A673 (cell line): ENCODE data around the gene CLCN2. TPM values are rescaled to one million over a fixed set of nuclear protein-coding genes. Genes with fewer than 3 reads are reported as not detected.

Experiments used
- BruUV-seq: library from RNA; stranded (reverse); fragments of 400-500 nt; replicated peaks from 2 replicates; lab custom pipeline; 2021; lab: Mats Ljungman, UMichigan
- CTCF ChIA-PET: fragments of 300-600 bp; sonication (Branson Sonifier 250); formaldehyde crosslinking; loops from one replicate; lab custom pipeline; 2022; ENCODE audit warnings: antibody characterized with exemption; lab: Charles Lee
- POLR2A ChIA-PET: fragments of 300-600 bp; sonication (Branson Sonifier 250); formaldehyde crosslinking; loops from one replicate; lab custom pipeline; 2022; ENCODE audit warnings: antibody characterized with exemption; ENCODE audit not compliant: low non-redundant PET; lab: Charles Lee
- DNase-seq: peaks from one replicate; pipeline ENCODE4 v3.0.0-alpha.2; 2015; ENCODE audit warnings: low spot score
- H3K27ac ChIP-seq: fragments of 200-600 bp; sonication (generic); 2 replicates; pipeline ENCODE4 v1.5.1; 2016; ENCODE audit warnings: mixed run types, low read depth, mild to moderate bottlenecking, mixed read lengths, antibody characterized with exemption, low read length; ENCODE audit not compliant: poor library complexity, severe bottlenecking
- H3K27me3 ChIP-seq: fragments of 200-600 bp; sonication (generic); replicated peaks from 2 replicates; pipeline ENCODE4 v1.6.1; 2017; ENCODE audit warnings: mixed run types, low read depth, mild to moderate bottlenecking, mixed read lengths, antibody characterized with exemption, low read length; ENCODE audit not compliant: insufficient read depth, poor library complexity
- H3K36me3 ChIP-seq: fragments of 200-600 bp; sonication (generic); 2 replicates; pipeline ENCODE4 v1.6.1; 2016; ENCODE audit warnings: mixed run types, mild to moderate bottlenecking, mixed read lengths, antibody characterized with exemption, low read length; ENCODE audit not compliant: insufficient read depth, poor library complexity, severe bottlenecking
- H3K4me1 ChIP-seq: fragments of 200-600 bp; sonication (generic); 2 replicates; pipeline ENCODE4 v1.6.1; 2017; ENCODE audit warnings: mixed run types, mild to moderate bottlenecking, mixed read lengths, antibody characterized with exemption, low read length; ENCODE audit not compliant: insufficient read depth, poor library complexity, severe bottlenecking
- H3K4me3 ChIP-seq: fragments of 200-600 bp; sonication (generic); 2 replicates; pipeline ENCODE4 v1.5.1; 2016; ENCODE audit warnings: low read depth, mixed run types, mild to moderate bottlenecking, mixed read lengths, low read length; ENCODE audit not compliant: poor library complexity, severe bottlenecking
- H3K9me3 ChIP-seq: fragments of 200-600 bp; sonication (generic); 2 replicates; pipeline ENCODE4 v1.6.1; 2016; ENCODE audit warnings: mixed run types, low read depth, mild to moderate bottlenecking, mixed read lengths, antibody characterized with exemption, low read length; ENCODE audit not compliant: poor library complexity, severe bottlenecking
- CTCF ChIP-seq: fragments of 300-800, 200-600 bp; sonication (generic); conservative IDR thresholded peaks from 2 replicates; pipeline ENCODE4 v1.5.1; 2017; ENCODE audit warnings: low read depth, mild to moderate bottlenecking, antibody characterized with exemption, low read length, moderate library complexity, mixed read lengths
- EZH2 ChIP-seq: fragments of 200-600 bp; sonication (generic); IDR thresholded peaks from 2 replicates; pipeline ENCODE4 v1.6.1; 2017; ENCODE audit warnings: borderline replicate concordance, low read depth, mild to moderate bottlenecking, mixed read lengths, antibody characterized with exemption, low read length; ENCODE audit not compliant: poor library complexity, severe bottlenecking
- intact Hi-C: fragments of 100-400 bp; cut with micrococcal nuclease; formaldehyde crosslinking; loops from one replicate; pipeline ENCODE4 v1.10.0; 2022; ENCODE audit not compliant: unreplicated experiment
- total RNA-seq: library from RNA; stranded (reverse); gene quantifications from 2 replicates; pipeline ENCODE4 v1.2.3, GENCODE V29; 2021

The CLCN2 gene
- total RNA-seq, 1 experiment from 2014 or later: 11.2 TPM

DNA sequence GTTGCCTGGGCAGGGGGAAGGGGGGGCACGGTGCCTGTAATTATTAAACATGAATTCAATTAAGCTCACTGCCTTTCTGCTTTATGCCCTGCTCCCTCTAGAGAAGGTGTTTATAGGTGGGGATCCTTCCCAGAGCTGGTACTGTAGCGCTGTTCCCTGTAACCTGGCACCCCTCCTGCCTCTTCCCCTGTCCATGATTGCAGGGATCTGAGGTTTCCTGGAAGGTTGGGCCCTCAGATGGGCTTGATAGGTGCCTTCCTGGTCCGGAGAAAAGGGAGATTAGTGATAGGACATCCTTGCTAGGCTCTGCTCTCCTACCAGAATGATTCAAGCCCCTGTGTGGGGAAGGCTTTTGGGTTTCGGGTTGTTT, 26.1 kb downstream of the CLCN2 start:
- ChIA-PET POLR2A (no interaction called here), CTCF (no interaction called here)
- intact Hi-C loops: no loop called here
- TF ChIP-seq EZH2 (no peak), CTCF (no peak)
- peak overlapping the region; percentile 95 for H3K27ac ChIP-seq
- BruUV-seq: no TSS peak
- peaks cover 49% of the 10 kb centered on the region for H3K36me3 ChIP-seq
- DNase-seq: peak; percentile 32
- no peaks in the 10 kb centered on the region for H3K9me3 ChIP-seq
- H3K4me3 ChIP-seq: peak overlapping the region; percentile 90
- no peaks in the 10 kb centered on the region for H3K27me3 ChIP-seq
- H3K4me1 ChIP-seq: peaks cover 30% of the 10 kb centered on the region

GRCh38 chr3:184334470-184335158, 26.8 kb downstream of the CLCN2 start:
- BruUV-seq: no TSS peak
- Histone ChIP-seq H3K4me1 (peaks cover 30% of the 10 kb centered on the region), H3K9me3 (no peaks in the 10 kb centered on the region), H3K4me3 (no peak overlapping the region), H3K36me3 (peaks cover 56% of the 10 kb centered on the region), H3K27ac (peak overlapping the region; percentile 95), H3K27me3 (no peaks in the 10 kb centered on the region)
- POLR2A ChIA-PET: no interaction called here
- intact Hi-C loops: no loop called here
- no peak for DNase-seq
- CTCF ChIA-PET: no interaction called here
- TF ChIP-seq EZH2 (no peak), CTCF (no peak)

DNA sequence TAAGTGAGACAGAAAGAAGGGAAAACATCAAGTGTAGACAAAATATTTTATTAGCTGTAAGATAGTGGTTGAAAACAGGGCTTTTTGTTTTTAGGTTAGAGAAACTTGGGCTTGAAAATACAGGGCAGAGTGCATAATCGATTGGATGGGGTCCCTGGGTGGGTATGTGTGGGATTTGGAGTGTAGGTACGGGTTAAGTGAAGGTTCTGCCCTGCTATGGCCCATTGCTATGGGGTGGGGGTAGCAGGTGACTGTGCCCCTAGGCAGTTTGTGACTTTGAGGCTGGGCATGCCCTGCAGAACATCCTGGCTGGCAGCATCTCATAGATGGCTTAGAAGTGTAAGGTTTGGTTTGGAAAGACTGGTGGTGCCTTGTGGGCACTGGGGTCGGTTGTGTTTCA, 27.7 kb downstream of the CLCN2 start:
- intact Hi-C loops: no loop called here
- ChIA-PET CTCF (no interaction called here), POLR2A (no interaction called here)
- BruUV-seq: no TSS peak
- no peaks in the 10 kb centered on the region for H3K9me3 ChIP-seq
- no peak for DNase-seq
- no peaks in the 10 kb centered on the region for H3K27me3 ChIP-seq
- peaks cover 65% of the 10 kb centered on the region for H3K36me3 ChIP-seq
- H3K27ac ChIP-seq: no peak overlapping the region
- H3K4me1 ChIP-seq: peaks cover 28% of the 10 kb centered on the region
- H3K4me3 ChIP-seq: no peak overlapping the region
- no peak for TF ChIP-seq CTCF
- TF ChIP-seq EZH2: no peak
